GM21515 (cell line): ENCODE results near the gene LMAN2.

ENCODE experiments used
- ATAC-seq: cut with Tn5 transposase; IDR thresholded peaks from one replicate; pipeline ENCODE4 v1.9.1; 2021; ENCODE audit not compliant: unreplicated experiment

Gene LMAN2

GRCh38 chr5:177351392-177352329 is at the start of gene LMAN2:
LMAN2 (minus strand) TSS chr5:177351668; CDS start chr5:177351647, 21 bp downstream.
- peak; percentile 89 for ATAC-seq

- ATAC-seq: no peak
These were observed 48.8 kb upstream of the LMAN2 start, which contains the start of gene PFN3 for GRCh38 chr5:177399997-177400868. PFN3 (minus strand) TSS chr5:177400661; CDS start chr5:177400576, 85 bp downstream.

DNA sequence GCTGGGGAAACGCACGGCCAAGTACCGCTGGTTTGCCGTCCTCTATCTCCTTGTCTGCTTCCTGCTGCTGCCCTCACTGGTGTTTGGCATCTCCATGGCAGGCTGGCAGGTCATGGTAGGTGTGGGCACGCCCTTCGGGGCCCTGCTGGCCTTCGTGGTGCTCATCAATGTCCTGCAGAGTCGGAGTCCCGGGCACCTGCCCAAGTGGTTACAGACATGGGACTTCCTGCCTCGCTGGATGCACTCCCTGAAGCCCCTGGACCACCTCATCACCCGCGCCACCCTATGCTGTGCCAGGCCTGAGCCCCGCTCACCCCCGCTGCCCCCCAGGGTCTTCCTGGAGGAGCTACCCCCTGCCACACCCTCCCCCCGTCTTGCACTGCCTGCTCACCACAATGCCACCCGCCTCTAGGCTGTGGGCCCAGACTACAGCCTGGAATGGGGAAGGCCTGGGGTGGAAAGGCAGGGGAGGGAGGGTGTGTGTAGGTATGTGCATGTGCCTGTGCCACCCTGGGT is 46.5 kb upstream of the LMAN2 start:
- ATAC-seq: no peak

DNA sequence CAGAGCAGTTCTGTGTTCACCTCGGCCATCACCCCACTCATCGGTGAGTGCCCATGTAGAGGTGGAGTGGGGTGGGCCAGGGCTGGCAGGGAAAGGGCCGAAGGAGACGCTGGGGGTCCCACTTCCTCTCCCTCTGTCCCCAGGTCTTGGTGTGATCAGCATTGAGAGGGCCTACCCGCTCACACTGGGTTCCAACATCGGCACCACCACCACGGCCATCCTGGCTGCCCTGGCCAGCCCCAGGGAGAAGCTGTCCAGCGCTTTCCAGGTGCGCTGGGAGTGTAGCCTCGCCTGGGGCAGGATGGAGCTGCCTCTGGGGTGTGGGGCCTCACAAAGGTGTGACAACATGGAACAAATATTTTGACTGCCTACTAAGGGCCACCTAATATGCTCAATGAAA is 45.3 kb upstream of the LMAN2 start:
- ATAC-seq: no peak

DNA sequence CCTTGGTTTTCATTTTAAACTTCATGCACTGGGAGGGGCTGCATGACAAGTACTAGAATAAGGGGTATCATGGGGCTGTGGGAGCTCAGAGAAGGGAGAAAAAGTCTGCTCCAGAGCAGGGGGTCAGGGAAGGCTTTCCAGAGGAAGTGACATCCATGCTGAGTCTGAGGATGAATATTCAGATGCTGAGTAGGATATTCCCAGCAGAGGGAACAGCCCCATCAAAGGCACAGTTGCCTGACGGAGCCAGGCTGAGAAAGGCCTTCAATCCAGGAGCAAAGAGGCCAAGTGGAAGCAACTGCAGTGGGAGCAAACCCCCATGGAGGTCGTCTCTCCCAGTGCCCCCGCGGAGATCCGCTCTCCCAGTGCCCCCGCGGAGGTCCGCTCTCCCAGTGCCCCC is 44.6 kb upstream of the LMAN2 start:
- no peak for ATAC-seq

GRCh38 chr5:177393990-177394389 is 42.5 kb upstream of the LMAN2 start:
- no peak for ATAC-seq

DNA sequence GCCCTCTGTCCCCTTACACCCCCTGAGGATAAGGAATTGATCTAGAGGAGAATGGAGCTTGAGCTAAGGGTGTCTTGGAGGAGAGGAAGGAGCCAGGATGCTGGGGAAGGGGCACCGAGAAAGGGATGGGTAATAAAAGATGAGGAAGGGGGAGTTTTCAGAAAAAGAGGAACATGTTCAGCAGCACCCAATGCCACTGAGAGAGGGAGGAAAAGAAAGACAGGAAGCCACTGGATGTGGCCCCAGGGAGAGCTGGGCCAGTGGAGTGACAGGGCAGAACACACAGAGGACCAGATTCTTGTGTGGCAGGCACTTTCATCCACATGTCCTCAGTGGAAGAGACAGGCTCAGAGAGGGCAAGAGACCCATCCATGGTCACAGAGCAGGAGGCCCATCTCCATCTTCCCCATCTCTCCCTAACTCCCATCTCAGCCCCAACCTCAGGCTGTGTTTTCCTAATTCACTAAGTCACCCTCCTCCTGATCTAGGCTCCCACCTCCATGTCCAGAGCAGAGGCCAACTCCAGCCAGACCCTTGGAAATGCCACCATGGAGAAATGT is 41.8 kb upstream of the LMAN2 start:
- no peak for ATAC-seq

DNA sequence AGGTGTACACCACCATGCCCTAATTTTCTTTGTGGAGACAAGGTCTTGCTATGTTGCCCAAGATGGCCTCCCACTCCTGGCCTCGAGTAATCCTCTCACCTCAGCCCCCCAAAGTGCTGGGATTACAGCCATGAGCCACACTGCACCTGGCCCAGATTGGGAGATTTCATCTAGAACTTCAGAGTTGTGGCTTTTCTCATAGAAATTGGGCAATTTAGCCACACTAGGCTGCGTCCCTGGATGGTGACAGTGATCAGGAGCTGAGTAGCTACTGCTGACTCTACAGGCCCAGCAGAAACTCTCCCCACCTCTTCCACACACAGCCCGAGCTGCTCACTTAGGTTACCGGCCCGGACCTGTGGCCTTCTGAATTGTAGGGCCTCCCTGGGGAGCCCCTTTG is 41.3 kb upstream of the LMAN2 start:
- ATAC-seq: no peak

DNA sequence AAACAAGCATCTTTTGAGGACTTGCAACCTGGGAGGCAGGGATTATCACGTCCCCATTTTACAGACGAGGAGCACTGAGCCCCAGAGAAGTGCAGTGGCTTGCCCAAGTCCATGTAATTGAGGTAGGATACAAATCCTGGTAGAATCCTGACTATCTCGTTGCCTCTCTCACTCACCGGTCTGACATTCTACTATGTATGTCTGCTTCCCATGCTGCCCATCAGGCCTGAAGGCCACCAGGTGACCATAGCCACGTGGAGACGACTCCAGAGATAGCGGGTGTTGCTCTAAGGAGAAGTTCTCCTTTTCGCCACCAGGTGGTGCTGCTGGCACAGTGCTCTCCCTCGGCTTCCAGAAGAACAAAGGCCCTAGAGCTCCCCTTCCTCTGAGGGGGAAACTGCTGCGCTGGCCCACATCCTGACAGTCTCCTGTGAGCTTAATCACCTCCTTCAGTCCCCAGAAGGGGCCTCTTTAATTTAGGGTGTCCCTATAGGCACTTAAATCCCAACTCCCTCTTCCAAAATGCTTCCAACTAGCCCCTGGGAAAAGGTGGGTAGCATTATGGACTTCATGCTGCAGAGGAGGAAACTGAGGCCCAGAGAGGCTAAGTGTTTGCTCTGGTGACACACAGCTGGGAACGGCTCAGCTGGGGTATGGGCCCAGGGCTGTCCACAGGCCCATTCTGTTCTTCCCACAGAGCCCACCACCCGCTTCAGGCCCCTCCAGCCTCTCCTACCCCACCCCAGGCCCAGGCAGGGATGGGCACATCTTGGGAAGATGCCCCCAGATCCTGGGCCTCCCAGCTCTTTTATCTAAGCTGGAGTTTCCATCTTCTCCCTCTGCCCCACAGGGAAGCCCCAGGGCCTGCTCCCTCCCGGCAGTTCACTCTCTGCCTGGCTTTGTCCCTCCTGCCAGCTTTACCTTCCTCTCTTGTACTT is 39.2 kb upstream of the LMAN2 start:
- ATAC-seq: peak; percentile 46

GRCh38 chr5:177389241-177390169 is 38.0 kb upstream of the LMAN2 start:
- no peak for ATAC-seq

DNA sequence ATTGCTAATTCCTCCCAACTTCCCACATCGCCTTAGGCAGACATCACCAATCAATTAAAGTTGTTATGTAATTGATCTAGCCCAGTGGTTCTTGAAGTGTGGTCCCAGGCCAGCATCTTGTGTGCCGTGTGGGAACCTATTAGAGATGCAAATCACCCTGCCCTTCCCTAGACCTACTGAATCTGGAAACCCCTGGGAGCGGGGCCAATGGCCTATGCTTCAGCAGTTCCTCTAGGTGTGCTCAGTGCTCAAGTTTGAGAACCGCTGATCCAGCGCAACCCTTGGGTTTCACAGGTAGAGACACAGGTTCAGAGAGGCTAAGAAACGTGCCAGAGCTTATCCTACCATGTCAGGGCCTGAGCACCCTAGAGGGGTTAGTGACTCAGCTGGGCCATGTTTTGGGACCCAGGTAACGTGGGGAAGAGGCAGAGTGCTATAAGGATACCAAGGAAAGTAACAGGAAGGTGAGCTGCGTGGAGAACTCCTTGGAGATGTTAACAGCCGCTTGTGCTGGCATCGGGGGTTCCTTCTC is 37.1 kb upstream of the LMAN2 start:
- ATAC-seq: no peak

DNA sequence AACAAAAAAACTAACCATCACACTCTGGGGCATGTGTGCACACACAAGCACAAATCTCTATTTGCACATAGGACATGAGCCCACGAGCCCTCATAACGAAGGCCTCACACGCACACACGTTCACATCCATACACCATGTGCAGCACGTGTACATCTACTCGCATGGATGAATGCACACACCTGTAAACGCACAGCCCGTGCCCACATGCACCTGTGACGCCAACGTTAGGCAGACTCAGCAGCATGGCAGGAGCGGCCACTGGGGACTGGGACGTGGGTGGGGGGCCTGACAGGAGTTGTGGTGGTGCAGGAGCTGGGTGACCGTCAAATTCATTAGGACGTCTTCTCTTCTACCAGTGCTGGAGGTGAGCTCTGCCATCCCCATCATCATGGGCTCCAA is 35.9 kb upstream of the LMAN2 start:
- no peak for ATAC-seq

- ATAC-seq: no peak
These were observed 35.1 kb upstream of the LMAN2 start for GRCh38 chr5:177386542-177386941.

GRCh38 chr5:177385720-177386119 is 34.3 kb upstream of the LMAN2 start:
- no peak for ATAC-seq

- no peak for ATAC-seq
These were observed 32.7 kb upstream of the LMAN2 start, which contains the start of gene SLC34A1 for GRCh38 chr5:177384134-177384533. SLC34A1 (plus strand) TSS chr5:177384434; CDS start chr5:177385742, 1,308 bp downstream.

DNA sequence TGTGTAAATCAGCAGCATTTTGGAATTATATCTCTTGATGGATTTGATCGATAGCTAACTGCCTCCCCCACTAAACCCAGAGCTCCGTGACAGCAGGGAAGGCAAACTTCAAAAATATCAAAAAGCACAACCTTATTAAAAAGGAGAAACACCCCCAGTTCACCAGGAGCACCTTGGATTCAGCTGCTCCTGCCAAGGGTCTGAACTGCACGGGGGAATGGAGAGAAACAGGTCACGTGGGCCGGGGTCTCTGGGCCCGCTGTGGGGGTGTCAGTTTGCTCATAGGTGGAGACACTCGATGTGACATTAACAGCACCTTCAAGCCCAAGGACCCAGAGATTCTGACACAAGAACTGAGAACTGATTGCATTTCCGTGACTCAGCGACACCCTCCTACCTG is 31.7 kb upstream of the LMAN2 start:
- no peak for ATAC-seq

DNA sequence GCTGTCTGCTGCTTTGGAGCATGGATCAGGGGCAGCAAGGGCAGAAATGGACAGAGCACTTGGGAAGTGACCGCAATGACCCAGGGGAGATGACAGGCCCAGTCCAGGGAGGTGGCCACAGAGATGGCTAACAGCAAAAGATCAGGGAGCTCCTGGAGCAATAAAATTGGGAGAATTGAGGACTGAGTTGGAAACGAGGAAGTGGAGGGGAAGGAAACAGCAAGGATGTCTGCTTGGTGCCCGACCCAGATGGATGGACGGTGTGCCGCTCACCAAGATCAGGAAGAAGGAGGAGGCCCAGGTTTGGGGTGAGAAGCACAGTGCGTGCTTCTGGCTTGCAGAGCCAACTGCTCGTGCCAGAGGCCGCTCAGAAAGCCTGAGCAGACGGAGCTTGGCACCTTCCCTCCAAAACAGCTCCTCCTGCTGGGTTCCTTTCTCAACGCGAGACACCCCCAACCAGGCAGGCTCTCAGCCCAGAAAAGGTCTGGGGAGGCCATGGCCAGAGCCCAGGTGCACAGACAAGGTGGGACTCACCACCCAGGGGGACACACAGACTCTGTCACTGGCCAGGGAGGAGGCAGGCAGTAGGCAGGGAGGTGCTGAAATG is 31.1 kb upstream of the LMAN2 start:
- no peak for ATAC-seq

- ATAC-seq: no peak
These were observed 29.3 kb upstream of the LMAN2 start for GRCh38 chr5:177380805-177381126.
